ENCODE measurements around the gene RAB5IF. TPM values are rescaled to one million over a fixed set of nuclear protein-coding genes. Genes with fewer than 3 reads are reported as not detected.

The RAB5IF gene
- total and polyA plus RNA-seq, 9 of the 15 experiments (the other 6 are each of a cell fraction or from before 2014, with no cell fraction given) = 26.5 to 198 (median 134) TPM

GRCh38 chr20:36591854-36592641 lies 13.5 kb upstream of the RAB5IF start (continued):
- TF ChIP-seq ETS2 (tag; IDR thresholded peaks at IDR 0.05; ENCODE audit: borderline replicate concordance, poor library complexity, severe bottlenecking) (no peak), RFX7 (CRISPR knock-in tag; IDR thresholded peaks at IDR 0.05) (no peak), MXI1 (IDR thresholded peaks at IDR 0.05; ENCODE audit: low read depth, low read length) (no peak), PHF21A (IDR thresholded peaks at IDR 0.05; ENCODE audit: borderline replicate concordance, low read depth) (no peak), ZNF121 (CRISPR knock-in tag; conservative IDR thresholded peaks at IDR 0.05) (no peak), MBD2 (IDR thresholded peaks at IDR 0.05; ENCODE audit: borderline replicate concordance, low read depth) (no peak), HNRNPH1 (optimal IDR thresholded peaks at IDR 0.05; ENCODE audit: low read depth, low read length) (no peak), SP1 (CRISPR knock-in tag; IDR thresholded peaks at IDR 0.05) (no peak), CAMTA2 (CRISPR knock-in tag; conservative IDR thresholded peaks at IDR 0.05) (no peak), BRD4 (IDR thresholded peaks at IDR 0.05) (no peak), ZNF408 (CRISPR knock-in tag; IDR thresholded peaks at IDR 0.05; ENCODE audit: low read depth) (no peak), KDM2B (CRISPR knock-in tag; IDR thresholded peaks at IDR 0.05) (no peak), SMARCA4 (IDR thresholded peaks at IDR 0.05) (peak; percentile 56), RERE (CRISPR knock-in tag; IDR thresholded peaks at IDR 0.05; ENCODE audit: borderline replicate concordance) (no peak), CCAR2 (IDR thresholded peaks at IDR 0.05; ENCODE audit: low read depth, low read length) (no peak), HNRNPLL (IDR thresholded peaks at IDR 0.05; ENCODE audit: low read depth, low read length, poor library complexity, severe bottlenecking) (no peak)
- TF ChIP-seq, protein P1, sequence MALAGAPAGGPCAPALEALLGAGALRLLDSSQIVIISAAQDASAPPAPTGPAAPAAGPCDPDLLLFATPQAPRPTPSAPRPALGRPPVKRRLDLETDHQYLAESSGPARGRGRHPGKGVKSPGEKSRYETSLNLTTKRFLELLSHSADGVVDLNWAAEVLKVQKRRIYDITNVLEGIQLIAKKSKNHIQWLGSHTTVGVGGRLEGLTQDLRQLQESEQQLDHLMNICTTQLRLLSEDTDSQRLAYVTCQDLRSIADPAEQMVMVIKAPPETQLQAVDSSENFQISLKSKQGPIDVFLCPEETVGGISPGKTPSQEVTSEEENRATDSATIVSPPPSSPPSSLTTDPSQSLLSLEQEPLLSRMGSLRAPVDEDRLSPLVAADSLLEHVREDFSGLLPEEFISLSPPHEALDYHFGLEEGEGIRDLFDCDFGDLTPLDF (CRISPR knock-in tag; IDR thresholded peaks at IDR 0.05) = no peak
- TF ChIP-seq, protein P2, sequence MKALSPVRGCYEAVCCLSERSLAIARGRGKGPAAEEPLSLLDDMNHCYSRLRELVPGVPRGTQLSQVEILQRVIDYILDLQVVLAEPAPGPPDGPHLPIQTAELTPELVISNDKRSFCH (CRISPR knock-in tag; IDR thresholded peaks at IDR 0.05) = no peak
- TF ChIP-seq, protein P2 (tag; IDR thresholded peaks at IDR 0.05) = no peak
- TF ChIP-seq, protein P3, sequence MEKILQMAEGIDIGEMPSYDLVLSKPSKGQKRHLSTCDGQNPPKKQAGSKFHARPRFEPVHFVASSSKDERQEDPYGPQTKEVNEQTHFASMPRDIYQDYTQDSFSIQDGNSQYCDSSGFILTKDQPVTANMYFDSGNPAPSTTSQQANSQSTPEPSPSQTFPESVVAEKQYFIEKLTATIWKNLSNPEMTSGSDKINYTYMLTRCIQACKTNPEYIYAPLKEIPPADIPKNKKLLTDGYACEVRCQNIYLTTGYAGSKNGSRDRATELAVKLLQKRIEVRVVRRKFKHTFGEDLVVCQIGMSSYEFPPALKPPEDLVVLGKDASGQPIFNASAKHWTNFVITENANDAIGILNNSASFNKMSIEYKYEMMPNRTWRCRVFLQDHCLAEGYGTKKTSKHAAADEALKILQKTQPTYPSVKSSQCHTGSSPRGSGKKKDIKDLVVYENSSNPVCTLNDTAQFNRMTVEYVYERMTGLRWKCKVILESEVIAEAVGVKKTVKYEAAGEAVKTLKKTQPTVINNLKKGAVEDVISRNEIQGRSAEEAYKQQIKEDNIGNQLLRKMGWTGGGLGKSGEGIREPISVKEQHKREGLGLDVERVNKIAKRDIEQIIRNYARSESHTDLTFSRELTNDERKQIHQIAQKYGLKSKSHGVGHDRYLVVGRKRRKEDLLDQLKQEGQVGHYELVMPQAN (IDR thresholded peaks at IDR 0.05; ENCODE audit: borderline replicate concordance) = no peak

Data from K562 (cell line).